ENCODE data around the gene PCDHGB5.
"Not testable (repeated sequence)": the region's sequence is repeated elsewhere in the genome, so short reads cannot be mapped to it uniquely, and the experiment has no call there.

Gene PCDHGB5

GRCh38 chr5:141384471-141385267 is 13.1 kb upstream of the PCDHGB5 start:
- Histone ChIP-seq H3K9ac (ENCODE audit: insufficient read length, low read depth) (no peak overlapping the region), H3K27me3 (ENCODE audit: insufficient read depth, insufficient read length) (no peaks in the 10 kb centered on the region), H3K4me1 (ENCODE audit: insufficient read depth, insufficient read length) (no peaks in the 10 kb centered on the region), H3K9me3 (ENCODE audit: insufficient read depth, low read length) (no peaks in the 10 kb centered on the region; the same call in 1 of the 2 replicates), H3K36me3 (ENCODE audit: insufficient read depth, insufficient read length, low read length) (no peaks in the 10 kb centered on the region), H3K4me3 (ENCODE audit: insufficient read length, low read depth) (no peak overlapping the region)
- TF ChIP-seq YY1 (IDR thresholded peaks at IDR 0.05; ENCODE audit: insufficient read depth, insufficient read length), result no peak
- TF ChIP-seq ZNF274 (IDR thresholded peaks at IDR 0.05; ENCODE audit: low read depth, low read length), result no peak
- no peak for TF ChIP-seq SUZ12 (IDR thresholded peaks at IDR 0.05; ENCODE audit: extremely low read depth, insufficient read depth, insufficient read length)
- DNase-seq (ENCODE audit: low read depth, low spot score), result no peak

- H3K9me3 ChIP-seq (ENCODE audit: insufficient read depth, low read length); H3K9ac ChIP-seq (ENCODE audit: insufficient read length, low read depth); DNase-seq (ENCODE audit: low read depth, low spot score); H3K4me1 ChIP-seq (ENCODE audit: insufficient read depth, insufficient read length); H3K27me3 ChIP-seq (ENCODE audit: insufficient read depth, insufficient read length); H3K4me3 ChIP-seq (ENCODE audit: insufficient read length, low read depth); H3K36me3 ChIP-seq (ENCODE audit: insufficient read depth, insufficient read length, low read length): not testable (repeated sequence)
These were observed 10.0 kb upstream of the PCDHGB5 start, which contains the start of gene PCDHGB4 for GRCh38 chr5:141387557-141388311. Gene PCDHGB4 (plus strand): TSS chr5:141387698. CDS start chr5:141387885, 187 bp downstream.

DNA sequence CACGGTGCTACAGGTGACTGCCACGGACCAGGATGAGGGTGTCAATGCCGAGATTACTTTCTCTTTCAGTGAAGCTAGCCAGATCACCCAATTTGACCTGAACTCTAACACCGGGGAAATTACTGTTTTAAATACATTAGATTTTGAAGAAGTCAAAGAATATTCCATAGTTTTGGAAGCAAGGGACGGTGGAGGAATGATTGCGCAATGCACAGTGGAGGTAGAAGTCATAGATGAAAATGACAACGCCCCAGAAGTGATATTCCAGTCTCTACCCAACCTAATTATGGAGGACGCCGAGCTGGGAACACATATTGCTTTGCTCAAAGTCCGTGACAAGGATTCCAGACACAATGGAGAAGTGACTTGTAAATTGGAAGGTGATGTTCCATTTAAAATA is 9.1 kb upstream of the PCDHGB5 start:
- TF ChIP-seq SUZ12 (IDR thresholded peaks at IDR 0.05; ENCODE audit: extremely low read depth, insufficient read depth, insufficient read length) (no peak), YY1 (IDR thresholded peaks at IDR 0.05; ENCODE audit: insufficient read depth, insufficient read length) (no peak), ZNF274 (IDR thresholded peaks at IDR 0.05; ENCODE audit: low read depth, low read length) (no peak)
- Histone ChIP-seq H3K36me3 (ENCODE audit: insufficient read depth, insufficient read length, low read length) (no peaks in the 10 kb centered on the region), H3K4me1 (ENCODE audit: insufficient read depth, insufficient read length) (no peaks in the 10 kb centered on the region), H3K27me3 (ENCODE audit: insufficient read depth, insufficient read length) (no peaks in the 10 kb centered on the region), H3K4me3 (ENCODE audit: insufficient read length, low read depth) (no peak overlapping the region), H3K9ac (ENCODE audit: insufficient read length, low read depth) (no peak overlapping the region), H3K9me3 (ENCODE audit: insufficient read depth, low read length) (peaks cover 10% of the 10 kb centered on the region; the same call in 1 of the 2 replicates)
- DNase-seq (ENCODE audit: low read depth, low spot score), result no peak

DNA sequence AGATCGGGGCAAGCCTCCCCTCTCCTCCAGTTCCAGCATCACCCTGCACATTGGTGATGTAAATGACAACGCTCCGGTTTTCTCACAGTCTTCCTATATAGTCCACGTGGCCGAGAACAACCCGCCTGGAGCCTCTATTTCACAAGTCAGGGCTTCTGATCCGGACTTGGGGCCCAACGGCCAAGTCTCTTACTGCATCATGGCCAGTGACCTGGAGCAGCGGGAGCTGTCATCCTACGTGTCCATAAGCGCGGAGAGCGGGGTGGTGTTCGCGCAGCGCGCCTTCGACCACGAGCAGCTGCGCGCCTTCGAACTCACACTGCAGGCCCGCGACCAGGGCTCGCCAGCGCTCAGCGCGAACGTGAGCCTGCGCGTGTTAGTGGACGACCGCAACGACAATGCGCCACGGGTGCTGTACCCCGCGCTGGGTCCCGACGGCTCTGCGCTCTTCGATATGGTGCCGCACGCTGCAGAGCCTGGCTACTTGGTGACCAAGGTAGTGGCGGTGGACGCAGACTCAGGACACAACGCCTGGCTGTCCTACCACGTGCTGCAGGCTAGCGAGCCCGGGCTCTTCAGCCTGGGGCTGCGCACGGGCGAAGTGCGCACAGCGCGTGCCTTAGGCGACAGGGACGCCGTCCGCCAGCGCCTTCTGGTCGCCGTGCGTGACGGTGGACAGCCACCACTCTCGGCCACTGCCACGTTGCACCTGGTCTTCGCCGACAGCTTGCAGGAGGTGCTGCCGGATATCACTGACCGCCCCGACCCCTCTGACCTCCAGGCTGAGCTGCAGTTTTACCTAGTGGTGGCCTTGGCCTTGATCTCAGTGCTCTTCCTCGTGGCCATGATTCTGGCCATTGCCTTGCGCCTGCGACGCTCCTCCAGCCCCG is 8.3 kb upstream of the PCDHGB5 start:
- DNase-seq (ENCODE audit: low read depth, low spot score), result no peak
- Histone ChIP-seq H3K9me3 (ENCODE audit: insufficient read depth, low read length) (peaks cover 14% of the 10 kb centered on the region; the same call in 1 of the 2 replicates), H3K9ac (ENCODE audit: insufficient read length, low read depth) (no peak overlapping the region), H3K4me1 (ENCODE audit: insufficient read depth, insufficient read length) (no peaks in the 10 kb centered on the region), H3K36me3 (ENCODE audit: insufficient read depth, insufficient read length, low read length) (no peaks in the 10 kb centered on the region), H3K4me3 (ENCODE audit: insufficient read length, low read depth) (no peak overlapping the region), H3K27me3 (ENCODE audit: insufficient read depth, insufficient read length) (no peaks in the 10 kb centered on the region)
- TF ChIP-seq ZNF274 (IDR thresholded peaks at IDR 0.05; ENCODE audit: low read depth, low read length), result no peak

DNA sequence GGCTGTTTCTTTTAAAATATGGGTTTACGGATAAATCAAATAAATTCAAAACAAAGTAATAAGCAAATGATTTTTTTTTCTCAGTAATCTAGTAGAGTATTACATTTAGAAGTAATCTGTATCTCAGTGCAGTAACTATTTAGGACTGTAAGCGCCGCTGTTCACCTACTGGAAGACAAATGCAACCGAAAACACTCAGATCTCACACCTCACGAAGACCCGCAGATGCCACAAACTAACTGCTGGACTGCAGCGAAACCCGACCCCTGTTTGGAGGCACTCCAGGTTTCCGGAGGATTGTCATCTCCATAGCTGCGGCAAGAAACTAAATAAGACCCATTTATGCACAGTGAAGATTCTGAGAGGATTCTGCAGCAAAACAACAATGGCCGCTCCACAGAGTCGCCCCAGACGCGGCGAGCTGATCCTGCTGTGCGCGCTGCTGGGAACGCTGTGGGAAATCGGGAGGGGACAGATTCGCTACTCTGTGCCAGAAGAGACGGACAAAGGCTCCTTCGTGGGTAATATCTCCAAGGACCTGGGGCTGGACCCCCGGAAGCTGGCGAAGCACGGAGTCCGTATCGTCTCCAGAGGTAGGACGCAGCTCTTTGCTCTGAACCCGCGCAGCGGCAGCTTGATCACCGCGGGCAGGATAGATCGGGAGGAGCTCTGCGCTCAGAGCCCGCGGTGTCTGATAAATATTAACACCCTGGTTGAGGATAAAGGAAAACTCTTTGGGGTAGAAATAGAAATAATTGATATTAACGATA is 5.1 kb upstream of the PCDHGB5 start, which contains the start of gene PCDHGA8:
Gene PCDHGA8, plus strand, starts transcription at position 205 of the 770 bp plus-strand sequence. Its CDS starts 181 bp downstream, at position 386.
- no peaks in the 10 kb centered on the region for H3K27me3 ChIP-seq (ENCODE audit: insufficient read depth, insufficient read length)
- DNase-seq (ENCODE audit: low read depth, low spot score), result no peak
- no peak within 1 kb of the TSS for H3K4me3 ChIP-seq (ENCODE audit: insufficient read length, low read depth)
- H3K9me3 ChIP-seq (ENCODE audit: insufficient read depth, low read length), result peaks cover 14% of the 10 kb centered on the region; the same call in 1 of the 2 replicates
- no peaks in the 10 kb centered on the region for H3K4me1 ChIP-seq (ENCODE audit: insufficient read depth, insufficient read length)
- TF ChIP-seq YY1 (IDR thresholded peaks at IDR 0.05; ENCODE audit: insufficient read depth, insufficient read length) (no peak), SUZ12 (IDR thresholded peaks at IDR 0.05; ENCODE audit: extremely low read depth, insufficient read depth, insufficient read length) (no peak), ZNF274 (IDR thresholded peaks at IDR 0.05; ENCODE audit: low read depth, low read length) (no peak)
- no peak within 1 kb of the TSS for H3K9ac ChIP-seq (ENCODE audit: insufficient read length, low read depth)
- no peaks in the 10 kb centered on the region for H3K36me3 ChIP-seq (ENCODE audit: insufficient read depth, insufficient read length, low read length)

DNA sequence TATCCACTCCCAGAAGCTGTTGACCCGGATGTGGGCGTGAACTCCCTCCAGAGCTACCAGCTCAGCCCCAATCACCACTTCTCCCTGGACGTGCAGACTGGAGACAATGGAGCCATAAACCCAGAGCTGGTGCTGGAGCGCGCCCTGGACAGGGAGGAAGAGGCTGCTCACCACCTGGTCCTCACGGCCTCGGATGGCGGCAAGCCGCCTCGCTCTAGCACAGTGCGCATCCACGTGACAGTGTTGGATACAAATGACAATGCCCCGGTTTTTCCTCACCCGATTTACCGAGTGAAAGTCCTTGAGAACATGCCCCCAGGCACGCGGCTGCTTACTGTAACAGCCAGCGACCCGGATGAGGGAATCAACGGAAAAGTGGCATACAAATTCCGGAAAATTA is 4.5 kb upstream of the PCDHGB5 start:
- Histone ChIP-seq H3K9me3 (ENCODE audit: insufficient read depth, low read length) (peaks cover 14% of the 10 kb centered on the region; the same call in 1 of the 2 replicates), H3K36me3 (ENCODE audit: insufficient read depth, insufficient read length, low read length) (no peaks in the 10 kb centered on the region), H3K4me3 (ENCODE audit: insufficient read length, low read depth) (no peak overlapping the region), H3K4me1 (ENCODE audit: insufficient read depth, insufficient read length) (no peaks in the 10 kb centered on the region), H3K27me3 (ENCODE audit: insufficient read depth, insufficient read length) (no peaks in the 10 kb centered on the region), H3K9ac (ENCODE audit: insufficient read length, low read depth) (no peak overlapping the region)
- no peak for DNase-seq (ENCODE audit: low read depth, low spot score)
- TF ChIP-seq YY1 (IDR thresholded peaks at IDR 0.05; ENCODE audit: insufficient read depth, insufficient read length), result no peak
- no peak for TF ChIP-seq SUZ12 (IDR thresholded peaks at IDR 0.05; ENCODE audit: extremely low read depth, insufficient read depth, insufficient read length)
- no peak for TF ChIP-seq ZNF274 (IDR thresholded peaks at IDR 0.05; ENCODE audit: low read depth, low read length)

- not testable (repeated sequence) for H3K36me3 ChIP-seq (ENCODE audit: insufficient read depth, insufficient read length, low read length); H3K27me3 ChIP-seq (ENCODE audit: insufficient read depth, insufficient read length); DNase-seq (ENCODE audit: low read depth, low spot score); H3K4me3 ChIP-seq (ENCODE audit: insufficient read length, low read depth); H3K9ac ChIP-seq (ENCODE audit: insufficient read length, low read depth); H3K4me1 ChIP-seq (ENCODE audit: insufficient read depth, insufficient read length)
- peaks cover 18% of the 10 kb centered on the region; the same call in 1 of the 2 replicates for H3K9me3 ChIP-seq (ENCODE audit: insufficient read depth, low read length)
These were observed 3.2 kb upstream of the PCDHGB5 start for GRCh38 chr5:141394401-141395187.
